ENCODE results near the gene OR2A12.
"Not testable (repeated sequence)": the region's sequence is repeated elsewhere in the genome, so short reads cannot be mapped to it uniquely, and the experiment has no call there.

The OR2A12 gene

GRCh38 chr7:144085978-144086377, at the start of gene OR2A12:
TSS of gene OR2A12 (plus strand) at chr7:144086278. CDS start at chr7:144095108, 8,830 bp downstream.
- no peaks in the 10 kb centered on the region for H3K9me3 ChIP-seq (ENCODE audit: low read length)
- no peaks in the 10 kb centered on the region for H3K27me3 ChIP-seq (ENCODE audit: control insufficient read depth in 1 of 2, insufficient read depth in 2 of 2, low read length in 2 of 2)
- H3K36me3 ChIP-seq (ENCODE audit: insufficient read depth, low read length): no peaks in the 10 kb centered on the region
- H3K4me1 ChIP-seq (ENCODE audit: insufficient read depth, low read length): no peaks in the 10 kb centered on the region
- no peak within 1 kb of the TSS for H3K27ac ChIP-seq (ENCODE audit: low read depth, low read length)
- no peak within 1 kb of the TSS for H3K4me3 ChIP-seq (ENCODE audit: low read depth in 1 of 2, low read length in 2 of 2)
- H3K9ac ChIP-seq (ENCODE audit: low read length): no peak within 1 kb of the TSS

GRCh38 chr7:144036302-144036885, 49.7 kb upstream of the OR2A12 start:
- Histone ChIP-seq H3K27ac (ENCODE audit: low read depth, low read length) (no peak overlapping the region), H3K36me3 (ENCODE audit: insufficient read depth, low read length) (no peaks in the 10 kb centered on the region), H3K9ac (ENCODE audit: low read length) (no peak overlapping the region), H3K9me3 (ENCODE audit: low read length) (no peaks in the 10 kb centered on the region), H3K27me3 (ENCODE audit: control insufficient read depth in 1 of 2, insufficient read depth in 2 of 2, low read length in 2 of 2) (no peaks in the 10 kb centered on the region), H3K4me1 (ENCODE audit: insufficient read depth, low read length) (no peaks in the 10 kb centered on the region), H3K4me3 (ENCODE audit: low read depth in 1 of 2, low read length in 2 of 2) (no peak overlapping the region)

- no peaks in the 10 kb centered on the region for H3K9me3 ChIP-seq (ENCODE audit: low read length)
These were observed 48.6 kb upstream of the OR2A12 start for GRCh38 chr7:144037414-144038035.

GRCh38 chr7:144038887-144039286, 47.2 kb upstream of the OR2A12 start:
- Histone ChIP-seq H3K4me1 (ENCODE audit: insufficient read depth, low read length) (no peaks in the 10 kb centered on the region), H3K36me3 (ENCODE audit: insufficient read depth, low read length) (no peaks in the 10 kb centered on the region), H3K9me3 (ENCODE audit: low read length) (no peaks in the 10 kb centered on the region), H3K9ac (ENCODE audit: low read length) (no peak overlapping the region), H3K4me3 (ENCODE audit: low read depth in 1 of 2, low read length in 2 of 2) (no peak overlapping the region), H3K27me3 (ENCODE audit: control insufficient read depth in 1 of 2, insufficient read depth in 2 of 2, low read length in 2 of 2) (no peaks in the 10 kb centered on the region), H3K27ac (ENCODE audit: low read depth, low read length) (no peak overlapping the region)

More at GRCh38 chr7:144037414-144038035, 48.6 kb upstream of the OR2A12 start:
- Histone ChIP-seq H3K27ac (ENCODE audit: low read depth, low read length) (no peak overlapping the region), H3K27me3 (ENCODE audit: control insufficient read depth in 1 of 2, insufficient read depth in 2 of 2, low read length in 2 of 2) (no peaks in the 10 kb centered on the region), H3K9ac (ENCODE audit: low read length) (no peak overlapping the region), H3K36me3 (ENCODE audit: insufficient read depth, low read length) (no peaks in the 10 kb centered on the region), H3K4me1 (ENCODE audit: insufficient read depth, low read length) (no peaks in the 10 kb centered on the region), H3K4me3 (ENCODE audit: low read depth in 1 of 2, low read length in 2 of 2) (no peak overlapping the region)

GRCh38 chr7:144048648-144049047, 37.4 kb upstream of the OR2A12 start, which contains the start of gene OR2A5:
TSS of gene OR2A5 (plus strand) at chr7:144048948. CDS start at chr7:144050402, 1,454 bp downstream.
- H3K4me3 ChIP-seq (ENCODE audit: low read depth in 1 of 2, low read length in 2 of 2): no peak within 1 kb of the TSS
- H3K9me3 ChIP-seq (ENCODE audit: low read length): no peaks in the 10 kb centered on the region
- H3K4me1 ChIP-seq (ENCODE audit: insufficient read depth, low read length): no peaks in the 10 kb centered on the region
- H3K36me3 ChIP-seq (ENCODE audit: insufficient read depth, low read length): no peaks in the 10 kb centered on the region
- H3K27ac ChIP-seq (ENCODE audit: low read depth, low read length): no peak within 1 kb of the TSS
- no peaks in the 10 kb centered on the region for H3K27me3 ChIP-seq (ENCODE audit: control insufficient read depth in 1 of 2, insufficient read depth in 2 of 2, low read length in 2 of 2)
- H3K9ac ChIP-seq (ENCODE audit: low read length): no peak within 1 kb of the TSS

- Histone ChIP-seq H3K9ac (ENCODE audit: low read length) (no peak overlapping the region), H3K9me3 (ENCODE audit: low read length) (no peaks in the 10 kb centered on the region), H3K4me3 (ENCODE audit: low read depth in 1 of 2, low read length in 2 of 2) (no peak overlapping the region), H3K4me1 (ENCODE audit: insufficient read depth, low read length) (no peaks in the 10 kb centered on the region), H3K27ac (ENCODE audit: low read depth, low read length) (no peak overlapping the region), H3K27me3 (ENCODE audit: control insufficient read depth in 1 of 2, insufficient read depth in 2 of 2, low read length in 2 of 2) (no peaks in the 10 kb centered on the region), H3K36me3 (ENCODE audit: insufficient read depth, low read length) (no peaks in the 10 kb centered on the region)
These were observed 36.6 kb upstream of the OR2A12 start for GRCh38 chr7:144049491-144049890.

- Histone ChIP-seq H3K27ac (ENCODE audit: low read depth, low read length) (no peak overlapping the region), H3K27me3 (ENCODE audit: control insufficient read depth in 1 of 2, insufficient read depth in 2 of 2, low read length in 2 of 2) (no peaks in the 10 kb centered on the region), H3K4me3 (ENCODE audit: low read depth in 1 of 2, low read length in 2 of 2) (no peak overlapping the region), H3K9me3 (ENCODE audit: low read length) (no peaks in the 10 kb centered on the region), H3K36me3 (ENCODE audit: insufficient read depth, low read length) (no peaks in the 10 kb centered on the region), H3K4me1 (ENCODE audit: insufficient read depth, low read length) (no peaks in the 10 kb centered on the region), H3K9ac (ENCODE audit: low read length) (no peak overlapping the region)
These were observed 36.0 kb upstream of the OR2A12 start for GRCh38 chr7:144050093-144050492.

- H3K36me3 ChIP-seq (ENCODE audit: insufficient read depth, low read length); H3K9ac ChIP-seq (ENCODE audit: low read length); H3K9me3 ChIP-seq (ENCODE audit: low read length); H3K27me3 ChIP-seq (ENCODE audit: control insufficient read depth in 1 of 2, insufficient read depth in 2 of 2, low read length in 2 of 2); H3K4me3 ChIP-seq (ENCODE audit: low read depth in 1 of 2, low read length in 2 of 2); H3K4me1 ChIP-seq (ENCODE audit: insufficient read depth, low read length); H3K27ac ChIP-seq (ENCODE audit: low read depth, low read length): not testable (repeated sequence)
These were observed 35.2 kb upstream of the OR2A12 start for GRCh38 chr7:144050884-144051283.

- H3K36me3 ChIP-seq (ENCODE audit: insufficient read depth, low read length): no peaks in the 10 kb centered on the region
- H3K4me1 ChIP-seq (ENCODE audit: insufficient read depth, low read length): no peaks in the 10 kb centered on the region
- no peaks in the 10 kb centered on the region for H3K9me3 ChIP-seq (ENCODE audit: low read length)
- H3K27me3 ChIP-seq (ENCODE audit: control insufficient read depth in 1 of 2, insufficient read depth in 2 of 2, low read length in 2 of 2): no peaks in the 10 kb centered on the region
- no peak overlapping the region for H3K9ac ChIP-seq (ENCODE audit: low read length)
- H3K4me3 ChIP-seq (ENCODE audit: low read depth in 1 of 2, low read length in 2 of 2): no peak overlapping the region
- H3K27ac ChIP-seq (ENCODE audit: low read depth, low read length): no peak overlapping the region
These were observed 28.1 kb upstream of the OR2A12 start for GRCh38 chr7:144057954-144058353.

- H3K36me3 ChIP-seq (ENCODE audit: insufficient read depth, low read length): no peaks in the 10 kb centered on the region
- no peak overlapping the region for H3K9ac ChIP-seq (ENCODE audit: low read length)
- no peaks in the 10 kb centered on the region for H3K4me1 ChIP-seq (ENCODE audit: insufficient read depth, low read length)
- no peak overlapping the region for H3K27ac ChIP-seq (ENCODE audit: low read depth, low read length)
- no peaks in the 10 kb centered on the region for H3K27me3 ChIP-seq (ENCODE audit: control insufficient read depth in 1 of 2, insufficient read depth in 2 of 2, low read length in 2 of 2)
- H3K4me3 ChIP-seq (ENCODE audit: low read depth in 1 of 2, low read length in 2 of 2): no peak overlapping the region
- no peaks in the 10 kb centered on the region for H3K9me3 ChIP-seq (ENCODE audit: low read length)
These were observed 22.4 kb upstream of the OR2A12 start for GRCh38 chr7:144063710-144064109.

GRCh38 chr7:144069511-144069910, 16.6 kb upstream of the OR2A12 start, which contains the start of gene OR2A25:
TSS of gene OR2A25 (plus strand) at chr7:144069811. CDS start at chr7:144074220, 4,409 bp downstream.
- Histone ChIP-seq H3K27me3 (ENCODE audit: control insufficient read depth in 1 of 2, insufficient read depth in 2 of 2, low read length in 2 of 2) (no peaks in the 10 kb centered on the region), H3K9me3 (ENCODE audit: low read length) (no peaks in the 10 kb centered on the region), H3K4me1 (ENCODE audit: insufficient read depth, low read length) (no peaks in the 10 kb centered on the region), H3K27ac (ENCODE audit: low read depth, low read length) (no peak within 1 kb of the TSS), H3K9ac (ENCODE audit: low read length) (no peak within 1 kb of the TSS), H3K4me3 (ENCODE audit: low read depth in 1 of 2, low read length in 2 of 2) (no peak within 1 kb of the TSS), H3K36me3 (ENCODE audit: insufficient read depth, low read length) (no peaks in the 10 kb centered on the region)

- H3K9ac ChIP-seq (ENCODE audit: low read length): no peak overlapping the region
- no peaks in the 10 kb centered on the region for H3K9me3 ChIP-seq (ENCODE audit: low read length)
- no peaks in the 10 kb centered on the region for H3K36me3 ChIP-seq (ENCODE audit: insufficient read depth, low read length)
- H3K27me3 ChIP-seq (ENCODE audit: control insufficient read depth in 1 of 2, insufficient read depth in 2 of 2, low read length in 2 of 2): no peaks in the 10 kb centered on the region
- H3K4me3 ChIP-seq (ENCODE audit: low read depth in 1 of 2, low read length in 2 of 2): no peak overlapping the region
- no peak overlapping the region for H3K27ac ChIP-seq (ENCODE audit: low read depth, low read length)
- H3K4me1 ChIP-seq (ENCODE audit: insufficient read depth, low read length): no peaks in the 10 kb centered on the region
These were observed 16.1 kb upstream of the OR2A12 start for GRCh38 chr7:144069953-144070352.

All from muscle layer of colon (tissue), 2 donors.